Activated CD4-positive, alpha-beta T cell treated with anti-CD3 and anti-CD28 coated beads, Interleukin-2, amount 50 U/mL, for 48 hours (primary cell): ENCODE results near the gene SND1.

Experiments used
- DNase-seq, 2 experiments: peaks; one replicate each; pipeline ENCODE4 v3.0.0-alpha.2; 2020

The SND1 gene

GRCh38 chr7:127876393-127876792, 224.4 kb downstream of the SND1 start:
- no peak for DNase-seq

GRCh38 chr7:127877951-127878350, 226.0 kb downstream of the SND1 start:
- DNase-seq, result no peak

DNA sequence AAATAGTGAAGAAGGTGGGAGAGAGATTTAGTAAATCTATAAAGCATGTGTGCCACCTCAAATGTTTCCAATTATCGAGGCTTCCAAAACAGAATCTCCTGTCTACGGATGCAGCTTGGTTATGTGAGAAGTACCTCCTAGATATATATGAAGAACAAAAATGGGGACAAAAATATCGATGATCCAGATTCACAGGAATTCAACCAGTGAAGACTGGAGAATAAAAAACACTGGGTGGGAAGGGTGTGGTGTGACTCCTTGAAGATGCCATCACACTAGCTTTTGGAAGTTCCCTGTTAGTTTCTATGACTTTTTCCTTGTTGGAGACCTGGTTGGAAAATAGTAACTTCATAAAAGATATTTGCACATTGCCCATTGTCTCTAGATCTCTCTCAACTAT, 226.8 kb downstream of the SND1 start:
- DNase-seq, result no peak

- no peak for DNase-seq
Measured at GRCh38 chr7:127879436-127879835, 227.4 kb downstream of the SND1 start.

DNA sequence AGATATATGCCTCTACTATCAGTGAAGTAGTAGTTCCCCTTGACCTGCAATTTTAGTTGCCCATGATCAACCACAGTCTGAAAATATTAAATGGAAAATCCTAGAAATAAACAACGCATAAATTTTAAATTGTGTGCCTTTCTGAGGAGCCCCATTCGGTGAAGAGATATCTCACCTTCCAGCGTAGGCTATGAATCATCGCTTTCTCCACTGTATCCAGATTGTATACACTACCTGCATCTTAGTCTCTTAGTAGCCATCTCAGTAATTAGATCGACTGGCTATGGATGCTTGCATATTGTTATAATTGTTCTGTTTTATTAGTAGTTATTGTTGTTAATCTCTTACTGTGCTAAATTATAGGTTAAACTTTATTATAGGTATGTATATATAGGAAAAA, 227.9 kb downstream of the SND1 start:
- DNase-seq, result no peak

DNA sequence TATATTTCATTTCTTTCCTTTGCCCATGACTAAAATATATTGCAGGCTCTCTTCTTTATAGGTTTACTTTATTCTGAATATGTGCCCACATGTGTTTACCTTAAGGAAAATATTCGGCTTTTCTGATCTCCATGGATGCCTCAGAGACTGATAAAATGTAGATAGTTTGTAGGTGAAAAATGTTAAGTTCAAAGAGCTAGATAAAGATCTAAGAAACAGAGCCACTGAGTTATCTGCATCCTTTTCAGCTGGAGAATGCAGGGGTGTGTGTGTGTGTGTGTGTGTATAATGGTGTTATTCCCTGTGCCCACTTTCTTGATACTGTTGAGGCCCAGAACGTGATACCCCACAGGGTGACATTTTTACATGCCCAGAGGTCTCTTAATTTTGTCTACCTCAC, 228.5 kb downstream of the SND1 start:
- DNase-seq, result no peak

DNA sequence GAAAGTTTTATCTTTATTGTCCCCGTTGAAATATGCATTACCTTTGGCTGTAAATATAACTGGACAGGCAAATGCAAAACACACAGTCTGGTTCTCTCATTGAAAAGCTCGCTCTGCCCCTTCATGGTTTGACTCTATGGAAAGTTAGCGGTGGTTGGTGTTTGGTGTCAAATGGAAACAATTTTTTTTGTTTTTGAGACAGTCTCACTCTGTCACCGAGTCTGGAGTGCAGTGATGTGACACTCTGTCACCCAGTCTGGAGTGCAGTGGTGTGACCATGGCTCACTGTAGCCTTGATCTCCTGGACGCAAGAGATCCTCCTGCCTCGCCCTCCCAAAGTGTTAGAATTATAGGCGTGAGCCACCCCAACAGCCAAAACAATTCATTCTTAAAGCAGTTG, 229.6 kb downstream of the SND1 start:
- DNase-seq, result no peak

- DNase-seq, result no peak
Measured at GRCh38 chr7:127882313-127882920, 230.4 kb downstream of the SND1 start.

DNA sequence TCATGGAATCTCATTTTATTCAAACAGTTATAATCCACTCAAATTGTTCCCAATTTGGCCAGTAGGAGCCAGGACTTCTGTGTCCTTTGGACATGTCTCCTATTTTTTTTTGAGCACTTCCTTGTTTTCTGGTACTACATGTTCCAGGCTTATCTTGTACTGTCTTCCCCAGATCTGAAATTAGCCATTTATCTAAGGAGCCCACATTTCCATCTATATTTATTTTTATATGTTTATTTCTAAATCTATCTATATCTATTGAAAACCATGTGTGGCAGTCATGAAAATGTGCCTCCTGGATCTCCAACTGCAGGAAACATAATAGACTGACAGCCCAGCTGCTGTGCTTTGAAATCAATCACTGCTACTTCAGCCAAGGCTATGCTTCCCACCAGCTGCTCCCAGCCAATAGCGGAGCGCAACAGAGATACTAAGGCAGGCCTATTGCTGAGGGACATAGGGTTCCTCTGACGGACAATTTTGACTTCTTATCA, 232.1 kb downstream of the SND1 start:
- no peak for DNase-seq

DNA sequence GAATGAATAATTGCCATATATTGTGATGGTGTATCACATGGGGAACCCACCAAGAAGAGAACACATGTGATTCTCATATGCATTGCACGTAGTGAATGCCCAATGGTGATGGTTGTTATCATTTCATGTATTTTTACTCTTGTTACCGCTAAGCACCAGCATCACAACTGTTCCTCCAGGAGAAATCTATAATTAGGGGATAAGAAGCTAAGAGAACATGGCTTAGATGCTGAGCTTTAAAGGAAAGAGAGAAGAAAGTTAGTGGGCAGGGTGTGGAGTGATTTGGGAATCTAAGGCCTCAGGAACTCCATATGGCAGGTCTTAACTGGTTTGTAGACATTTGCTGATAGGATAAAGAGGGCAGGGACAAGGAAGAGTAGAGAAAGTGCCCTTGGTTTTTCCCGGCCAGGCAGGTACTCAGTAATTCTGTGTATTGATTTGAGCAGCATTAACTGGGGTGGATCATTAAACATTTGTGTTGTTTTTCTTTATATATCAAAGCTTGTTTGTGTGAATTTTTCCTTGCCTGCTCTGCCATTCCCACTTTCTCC, 233.3 kb downstream of the SND1 start:
- no peak for DNase-seq

DNA sequence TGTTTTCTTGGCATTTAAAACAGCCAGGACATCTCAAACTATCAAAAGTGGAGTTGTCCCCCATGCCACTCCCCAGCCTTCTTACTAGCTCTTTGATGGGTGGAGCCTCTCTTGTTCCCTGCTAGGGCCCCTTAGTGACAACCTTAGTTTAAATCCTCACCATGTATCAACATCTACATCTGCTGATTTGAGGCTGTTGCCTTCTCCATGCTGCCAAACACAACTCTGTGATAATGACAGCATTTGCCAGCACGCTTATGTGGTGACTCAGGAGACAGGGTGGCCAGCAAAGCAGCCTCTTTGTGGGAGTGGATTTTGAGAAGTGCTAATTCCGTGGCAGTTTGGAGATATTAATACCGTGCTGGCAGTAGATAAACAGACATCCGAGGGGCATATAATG, 233.8 kb downstream of the SND1 start:
- DNase-seq, result no peak

GRCh38 chr7:127886248-127886647, 234.3 kb downstream of the SND1 start:
- no peak for DNase-seq

- no peak for DNase-seq
Measured at GRCh38 chr7:127887096-127887495, 235.1 kb downstream of the SND1 start.

GRCh38 chr7:127887631-127888030, 235.6 kb downstream of the SND1 start:
- DNase-seq, result no peak

GRCh38 chr7:127888411-127888810, 236.4 kb downstream of the SND1 start:
- DNase-seq, result no peak

GRCh38 chr7:127888825-127889224, 236.8 kb downstream of the SND1 start:
- DNase-seq, result no peak

DNA sequence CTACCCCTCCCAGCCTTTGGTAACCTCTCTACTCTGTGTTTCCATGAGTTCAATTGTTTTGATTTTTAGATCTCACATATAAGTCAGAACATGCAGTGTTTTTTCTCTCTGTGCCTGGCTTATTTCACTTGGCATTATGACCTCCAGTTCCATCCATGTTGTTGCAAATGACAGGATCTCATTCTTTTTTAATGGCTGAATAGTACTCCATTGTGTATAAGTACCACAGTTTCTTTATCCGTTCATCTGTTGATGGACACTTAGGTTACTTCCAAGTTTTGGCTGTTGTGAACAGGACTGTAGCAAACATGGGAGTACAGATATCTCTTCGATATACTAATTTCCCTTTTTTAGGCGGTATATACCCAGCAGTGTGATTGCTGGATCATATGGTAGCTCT, 237.7 kb downstream of the SND1 start:
- DNase-seq, result no peak

DNA sequence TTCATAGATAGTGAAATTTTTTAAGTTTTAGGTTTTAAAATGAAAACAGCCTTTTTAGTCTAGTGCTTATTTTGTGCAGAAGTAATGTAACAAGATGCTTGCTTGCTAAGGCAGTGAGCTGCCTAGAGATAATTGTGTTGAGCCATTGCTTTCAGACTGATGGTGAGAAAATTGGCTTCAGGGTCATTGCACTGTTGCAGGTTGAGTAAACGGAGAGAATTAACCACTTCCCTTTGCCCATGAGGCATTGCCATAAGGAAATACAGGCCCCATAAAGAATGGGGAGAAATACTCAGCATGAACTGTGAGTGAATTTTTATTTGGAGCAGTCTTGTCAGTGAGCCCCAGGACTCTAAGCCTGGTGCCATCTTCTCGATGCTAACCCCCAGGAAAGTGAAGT, 238.7 kb downstream of the SND1 start:
- no peak for DNase-seq

DNA sequence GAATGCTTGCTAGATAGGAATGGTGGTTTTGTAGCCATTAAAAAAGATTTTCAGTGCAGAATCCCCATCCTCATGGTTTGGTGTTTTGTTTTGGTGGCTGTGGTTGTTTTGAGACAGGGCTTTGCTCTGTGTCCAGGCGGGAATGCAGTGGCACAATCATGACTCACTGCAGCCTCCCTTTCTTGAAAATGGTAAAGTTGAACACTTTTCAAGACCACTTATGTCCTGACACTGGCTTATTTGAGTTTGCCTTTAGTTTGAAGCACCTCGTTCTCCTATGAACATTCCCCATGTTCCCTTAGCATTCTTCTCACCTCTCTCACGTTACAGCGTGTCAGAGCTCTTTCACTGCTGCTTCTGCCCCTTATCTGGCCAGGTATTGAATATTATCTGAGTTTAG, 239.2 kb downstream of the SND1 start:
- DNase-seq, result no peak

GRCh38 chr7:127891854-127892438, 240.0 kb downstream of the SND1 start:
- DNase-seq, result no peak

DNA sequence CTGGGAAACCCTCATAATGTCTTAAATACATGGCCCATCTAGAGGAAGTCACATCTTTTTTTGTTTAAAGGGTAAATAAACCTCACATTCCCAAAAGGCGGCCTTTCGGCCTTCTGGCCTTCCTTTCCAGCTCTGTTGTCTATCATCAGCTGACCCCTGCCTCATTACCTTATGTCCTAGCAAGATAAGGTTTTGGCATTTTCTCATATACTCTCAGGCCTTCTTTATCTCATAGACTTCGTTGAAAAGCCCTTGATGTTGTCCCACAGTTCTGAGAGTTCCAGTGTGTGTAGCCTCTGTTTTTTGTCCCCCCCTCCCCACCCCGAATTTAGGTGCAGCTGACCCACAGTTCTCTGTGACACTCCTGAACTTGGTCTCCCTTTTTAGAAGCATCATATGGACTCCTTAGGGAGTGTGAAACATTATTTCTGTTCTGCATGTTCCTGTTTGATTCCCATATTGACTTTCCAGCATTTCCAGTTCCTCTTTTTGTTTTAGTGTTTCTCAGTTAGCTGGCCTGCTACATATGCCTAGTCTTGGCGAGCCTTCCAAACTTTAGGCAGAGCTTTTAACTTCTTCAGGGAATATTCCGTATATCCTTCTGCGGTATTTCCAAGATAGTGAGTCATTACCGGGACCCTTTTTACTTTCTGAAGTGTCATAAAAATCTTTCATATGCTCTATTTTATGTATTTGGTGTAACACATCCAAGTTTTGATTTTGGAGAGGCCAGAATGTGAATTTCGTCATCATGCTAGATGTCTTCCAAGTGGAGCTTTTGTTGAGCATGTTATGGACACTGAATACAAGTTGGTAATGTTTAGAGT, 240.7 kb downstream of the SND1 start:
- no peak for DNase-seq

DNA sequence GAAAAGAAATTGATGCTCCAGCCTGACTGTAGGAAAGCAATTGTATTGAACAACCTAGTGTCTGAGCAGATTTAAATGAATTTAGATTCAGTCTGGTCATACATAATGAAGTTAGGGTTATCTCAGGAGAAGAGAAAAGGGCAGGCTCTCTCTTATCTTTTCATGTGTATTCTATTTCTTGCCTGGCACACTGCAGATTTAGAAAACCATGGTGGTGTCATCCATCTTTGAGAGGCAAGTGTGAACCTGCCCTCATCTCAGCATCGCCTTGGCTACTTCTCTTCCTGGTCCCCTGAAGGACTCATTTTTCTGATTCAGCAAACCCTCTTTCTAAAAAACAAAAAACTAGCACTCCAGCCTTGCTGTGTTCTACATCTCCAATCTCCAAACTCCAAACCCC, 241.6 kb downstream of the SND1 start:
- DNase-seq, result no peak

GRCh38 chr7:127894588-127894987, 242.6 kb downstream of the SND1 start:
- DNase-seq, result no peak

DNA sequence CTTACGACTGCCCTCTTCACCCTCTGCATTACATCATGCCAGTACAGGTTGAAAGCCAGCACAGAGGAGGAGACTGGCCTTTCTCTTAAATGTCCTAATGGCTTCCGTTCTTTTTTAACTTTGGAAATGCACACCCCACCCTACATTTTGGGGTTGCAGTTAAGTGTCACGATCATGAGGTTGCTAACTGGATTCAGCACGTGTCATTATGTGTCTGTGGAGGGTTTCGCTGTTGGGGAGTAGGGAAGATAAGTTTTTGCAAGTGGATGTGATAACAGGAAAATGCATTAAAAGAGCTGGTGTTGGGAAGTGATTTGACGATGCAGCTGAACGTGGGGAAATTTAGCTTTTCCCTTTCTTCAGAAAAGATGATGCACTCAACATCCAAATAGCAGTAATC, 243.4 kb downstream of the SND1 start:
- DNase-seq, result no peak
